H9 (cell line): ENCODE measurements around the gene TMEM222. TPM values are rescaled to one million over a fixed set of nuclear protein-coding genes. Genes with fewer than 3 reads are reported as not detected.

Experiments used
- DNase-seq: peaks from one replicate; pipeline ENCODE4 v3.0.0-alpha.2; 2017
- H2AFZ ChIP-seq: one replicate; pipeline ENCODE4 v1.6.1; 2013; ENCODE audit warnings: mild to moderate bottlenecking, low read length, control low read depth, moderate library complexity
- H2AK5ac ChIP-seq: 2 replicates; pipeline ENCODE4 v1.6.1; 2013; ENCODE audit warnings: low read length, control low read depth, mixed read lengths; ENCODE audit not compliant: insufficient read length
- H2BK120ac ChIP-seq: one replicate; pipeline ENCODE4 v1.6.1; 2013; ENCODE audit warnings: low read depth, mild to moderate bottlenecking, low read length, control low read depth, inconsistent platforms; ENCODE audit not compliant: poor library complexity, severe bottlenecking
- H2BK12ac ChIP-seq: 2 replicates; pipeline ENCODE4 v1.6.1; 2013; ENCODE audit warnings: low read length, control low read depth, mixed read lengths, low read depth; ENCODE audit not compliant: insufficient read length
- H2BK15ac ChIP-seq: 2 replicates; pipeline ENCODE4 v1.6.1; 2013; ENCODE audit warnings: low read depth, low read length, control low read depth
- H2BK20ac ChIP-seq: one replicate; pipeline ENCODE4 v1.6.1; 2013; ENCODE audit warnings: low read depth, mild to moderate bottlenecking, low read length, control low read depth, inconsistent platforms; ENCODE audit not compliant: poor library complexity, severe bottlenecking
- H2BK5ac ChIP-seq: 2 replicates; pipeline ENCODE4 v1.6.1; 2013; ENCODE audit warnings: low read length, control low read depth, mixed read lengths; ENCODE audit not compliant: insufficient read length
- H3K14ac ChIP-seq: 2 replicates; pipeline ENCODE4 v1.6.1; 2013; ENCODE audit warnings: low read length, control low read depth; ENCODE audit not compliant: insufficient read depth
- H3K18ac ChIP-seq: 2 replicates; pipeline ENCODE4 v1.6.1; 2013; ENCODE audit warnings: low read depth, mild to moderate bottlenecking, mixed read lengths, low read length, control low read depth; ENCODE audit not compliant: insufficient read length
- H3K23ac ChIP-seq: 2 replicates; pipeline ENCODE4 v1.6.1; 2013; ENCODE audit warnings: low read length, control low read depth, mixed read lengths, low read depth; ENCODE audit not compliant: insufficient read length
- H3K23me2 ChIP-seq: 2 replicates; pipeline ENCODE4 v1.6.1; 2013; ENCODE audit warnings: low read depth, mild to moderate bottlenecking, mixed read lengths, low read length, control low read depth; ENCODE audit not compliant: insufficient read length, poor library complexity, severe bottlenecking
- H3K27ac ChIP-seq: 2 replicates; pipeline ENCODE4 v1.5.1; 2013; ENCODE audit warnings: low read length, control low read depth, mixed read lengths, low read depth; ENCODE audit not compliant: insufficient read length
- H3K27me3 ChIP-seq: 2 replicates; pipeline ENCODE4 v1.6.1; 2013; ENCODE audit warnings: low read length, control low read depth, inconsistent platforms; ENCODE audit not compliant: insufficient read depth
- H3K4ac ChIP-seq: 2 replicates; pipeline ENCODE4 v1.6.1; 2013; ENCODE audit warnings: low read depth, mild to moderate bottlenecking, control low read depth, inconsistent platforms, low read length, moderate library complexity
- H3K4me1 ChIP-seq: 2 replicates; pipeline ENCODE4 v1.6.1; 2013; ENCODE audit warnings: low read length, control low read depth, inconsistent platforms; ENCODE audit not compliant: insufficient read depth
- H3K4me2 ChIP-seq: 2 replicates; pipeline ENCODE4 v1.6.1; 2013; ENCODE audit warnings: low read length, control low read depth, mixed read lengths; ENCODE audit not compliant: insufficient read length, insufficient read depth
- H3K56ac ChIP-seq: 2 replicates; pipeline ENCODE4 v1.6.1; 2013; ENCODE audit warnings: low read depth, mild to moderate bottlenecking, mixed read lengths, low read length, control low read depth; ENCODE audit not compliant: insufficient read length
- H3K79me1 ChIP-seq: 2 replicates; pipeline ENCODE4 v1.6.1; 2013; ENCODE audit warnings: low read depth, mild to moderate bottlenecking, moderate library complexity, low read length, control low read depth, inconsistent platforms; ENCODE audit not compliant: insufficient read depth, poor library complexity, severe bottlenecking
- H3K79me2 ChIP-seq: 2 replicates; pipeline ENCODE4 v1.6.1; 2013; ENCODE audit warnings: low read length, control low read depth, inconsistent platforms; ENCODE audit not compliant: insufficient read depth
- H3K9ac ChIP-seq: 2 replicates; pipeline ENCODE4 v1.6.1; 2013; ENCODE audit warnings: low read length, control low read depth, mixed read lengths; ENCODE audit not compliant: insufficient read length; ENCODE audit errors: extremely low read depth
- H3K9me3 ChIP-seq: one replicate; pipeline ENCODE4 v1.6.1; 2013; ENCODE audit warnings: low read depth, low read length, inconsistent platforms; ENCODE audit not compliant: control insufficient read depth
- H3T11ph ChIP-seq: one replicate; pipeline ENCODE4 v1.6.1; 2013; ENCODE audit warnings: mild to moderate bottlenecking, low read length, control low read depth, inconsistent platforms
- H4K20me1 ChIP-seq: one replicate; pipeline ENCODE4 v1.6.1; 2013; ENCODE audit not compliant: control insufficient read depth, insufficient read length, insufficient read depth
- H4K5ac ChIP-seq: 2 replicates; pipeline ENCODE4 v1.6.1; 2013; ENCODE audit warnings: low read depth, mild to moderate bottlenecking, mixed read lengths, low read length, control low read depth; ENCODE audit not compliant: insufficient read length
- H4K8ac ChIP-seq: replicated peaks from 2 replicates; pipeline ENCODE4 v1.6.1; 2013; ENCODE audit warnings: low read length, control low read depth, mixed read lengths, low read depth; ENCODE audit not compliant: insufficient read length
- H4K91ac ChIP-seq: 2 replicates; pipeline ENCODE4 v1.6.1; 2013; ENCODE audit warnings: low read depth, mild to moderate bottlenecking, moderate library complexity, mixed read lengths, low read length, control low read depth; ENCODE audit not compliant: insufficient read length
- H3K27ac Mint-ChIP-seq, 3 experiments: 2 replicates in 2 of 3; 3 replicates in 1 of 3; pipeline ENCODE4 v1.8.0; 2020 to 2021; ENCODE audit warnings: mixed read lengths in 3 of 3, mild to moderate bottlenecking in 1 of 3, moderate library complexity in 1 of 3
- H3K27me3 Mint-ChIP-seq: 2 replicates; pipeline ENCODE4 v1.8.0; 2021; ENCODE audit warnings: low read depth, mild to moderate bottlenecking, moderate library complexity, mixed read lengths
- H3K36me3 Mint-ChIP-seq, 3 experiments: 2 replicates in 2 of 3; 3 replicates in 1 of 3; pipeline ENCODE4 v1.8.0; 2020 to 2021; ENCODE audit warnings: low read depth in 3 of 3, mixed read lengths in 3 of 3; ENCODE audit not compliant: insufficient read depth in 1 of 3
- H3K4me1 Mint-ChIP-seq, 2 experiments: 2 replicates each; pipeline ENCODE4 v1.8.0; 2020; ENCODE audit warnings: mixed read lengths in 2 of 2
- H3K4me3 Mint-ChIP-seq, 2 experiments: 2 replicates in 1 of 2; 3 replicates in 1 of 2; pipeline ENCODE4 v1.8.0; 2020 to 2021; ENCODE audit warnings: mild to moderate bottlenecking in 2 of 2, mixed read lengths in 2 of 2, moderate library complexity in 1 of 2
- H3K9me3 Mint-ChIP-seq, 2 experiments: 2 replicates in 1 of 2; 3 replicates in 1 of 2; pipeline ENCODE4 v1.8.0; 2020; ENCODE audit warnings: mild to moderate bottlenecking in 2 of 2, mixed read lengths in 2 of 2, moderate library complexity in 1 of 2
- CTCF ChIP-seq: fragments of 200-600 bp; sonication (generic); conservative IDR thresholded peaks from 3 replicates; pipeline ENCODE4 v1.8.0; 2021; ENCODE audit warnings: antibody characterized with exemption, mild to moderate bottlenecking
- WGBS: extraction: QIAGEN DNeasy Blood & Tissue Kit; methylation state at CpG from one replicate; pipeline ENCODE4 v1.1.7; 2013; ENCODE audit warnings: missing lambda C conversion rate, low lambda C conversion rate, mixed read lengths; ENCODE audit not compliant: insufficient read length; ENCODE audit errors: extremely low coverage; 5-methylcytosine and 5-hydroxymethylcytosine counted together
- total RNA-seq: library from RNA; stranded (reverse); gene quantifications from 2 replicates; pipeline ENCODE4 v1.2.1, GENCODE V29; 2021

The TMEM222 gene
- total RNA-seq, 1 experiment from 2014 or later: 36.8 TPM

- no peak overlapping the region for H2BK12ac ChIP-seq
- H3K27me3 ChIP-seq: peaks cover 15% of the 10 kb centered on the region; the same call in 1 of the 2 replicates
- no peak overlapping the region for H3K23ac ChIP-seq
- no peak overlapping the region for H4K8ac ChIP-seq
- H3K27ac ChIP-seq: no peak overlapping the region
- no peak overlapping the region for H3K56ac ChIP-seq
- no peak overlapping the region for H3K4ac ChIP-seq
- H3K4me1 ChIP-seq: peaks cover 3% of the 10 kb centered on the region; the same call in 1 of the 2 replicates
- Mint-ChIP-seq H3K4me3 (no peak overlapping the region), H3K9me3 (no peaks in the 10 kb centered on the region; a peak in 1 of 5 replicates), H3K27ac (no peak overlapping the region), H3K4me1 (peaks cover 17 to 28% of the 10 kb centered on the region in 2 experiments), H3K36me3 (peaks cover 0 to 13% (median 3%) of the 10 kb centered on the region in 3 experiments; a peak in 4 of 7 replicates), H3K27me3 (peaks cover 47% of the 10 kb centered on the region)
- H3K9me3 ChIP-seq: no peaks in the 10 kb centered on the region
- H4K91ac ChIP-seq: no peak overlapping the region
- WGBS: no CpG with 5 or more reads among the region's 5 CpGs
- H2BK5ac ChIP-seq: no peak overlapping the region
- H3K79me2 ChIP-seq: no peaks in the 10 kb centered on the region
- no peak overlapping the region for H2AFZ ChIP-seq
- no peak overlapping the region for H3K4me2 ChIP-seq
- peaks cover 4% of the 10 kb centered on the region for H4K20me1 ChIP-seq
- H2BK15ac ChIP-seq: no peak overlapping the region
- no peak overlapping the region for H4K5ac ChIP-seq
- H3K79me1 ChIP-seq: no peaks in the 10 kb centered on the region
- no peak for TF ChIP-seq CTCF
- H3K14ac ChIP-seq: no peak overlapping the region
- H3T11ph ChIP-seq: no peak overlapping the region
- DNase-seq: no peak
- H2BK120ac ChIP-seq: no peak overlapping the region
- H2AK5ac ChIP-seq: no peak overlapping the region
- no peak overlapping the region for H3K9ac ChIP-seq
- no peak overlapping the region for H2BK20ac ChIP-seq
- no peak overlapping the region for H3K18ac ChIP-seq
- peaks cover 11% of the 10 kb centered on the region for H3K23me2 ChIP-seq
These were observed 33.7 kb downstream of the TMEM222 start for GRCh38 chr1:27355683-27356082.
